Astrocyte (in vitro differentiated cells and primary cell): ENCODE data around the gene SLC37A4.

Source experiments
- EZH2 ChIP-seq: IDR thresholded peaks from 2 replicates; pipeline ENCODE4 v1.6.1; 2012; ENCODE audit warnings: mild to moderate bottlenecking, low read length, inconsistent platforms; ENCODE audit not compliant: insufficient read depth
- TF ChIP-seq, protein P1 (sequence below): IDR thresholded peaks from 2 replicates; pipeline ENCODE4 v1.5.1; 2011; ENCODE audit warnings: low read depth, mild to moderate bottlenecking, inconsistent platforms, low read length, moderate library complexity; ENCODE audit not compliant: insufficient read depth

DNA sequence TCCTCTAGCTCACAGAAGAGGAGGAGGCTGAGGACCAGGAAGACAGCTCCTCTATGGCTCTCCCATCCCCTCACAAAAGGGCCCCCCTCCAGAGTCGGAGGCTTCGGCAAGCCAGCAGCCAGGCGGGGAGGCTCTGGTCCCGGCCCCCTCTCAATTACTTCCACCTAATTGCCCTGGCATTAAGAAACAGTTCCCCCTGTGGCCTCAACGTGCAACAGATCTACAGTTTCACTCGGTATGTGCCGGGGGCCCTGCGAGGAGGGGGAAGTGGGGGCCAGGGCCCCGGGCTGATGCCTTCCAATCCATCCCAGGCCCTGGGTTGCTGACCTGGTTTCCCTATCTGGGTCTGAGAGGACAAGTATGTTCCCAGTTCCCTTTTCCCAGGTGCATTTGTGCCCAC, 51.2 kb downstream of the SLC37A4 start:
- TF ChIP-seq, protein P1, sequence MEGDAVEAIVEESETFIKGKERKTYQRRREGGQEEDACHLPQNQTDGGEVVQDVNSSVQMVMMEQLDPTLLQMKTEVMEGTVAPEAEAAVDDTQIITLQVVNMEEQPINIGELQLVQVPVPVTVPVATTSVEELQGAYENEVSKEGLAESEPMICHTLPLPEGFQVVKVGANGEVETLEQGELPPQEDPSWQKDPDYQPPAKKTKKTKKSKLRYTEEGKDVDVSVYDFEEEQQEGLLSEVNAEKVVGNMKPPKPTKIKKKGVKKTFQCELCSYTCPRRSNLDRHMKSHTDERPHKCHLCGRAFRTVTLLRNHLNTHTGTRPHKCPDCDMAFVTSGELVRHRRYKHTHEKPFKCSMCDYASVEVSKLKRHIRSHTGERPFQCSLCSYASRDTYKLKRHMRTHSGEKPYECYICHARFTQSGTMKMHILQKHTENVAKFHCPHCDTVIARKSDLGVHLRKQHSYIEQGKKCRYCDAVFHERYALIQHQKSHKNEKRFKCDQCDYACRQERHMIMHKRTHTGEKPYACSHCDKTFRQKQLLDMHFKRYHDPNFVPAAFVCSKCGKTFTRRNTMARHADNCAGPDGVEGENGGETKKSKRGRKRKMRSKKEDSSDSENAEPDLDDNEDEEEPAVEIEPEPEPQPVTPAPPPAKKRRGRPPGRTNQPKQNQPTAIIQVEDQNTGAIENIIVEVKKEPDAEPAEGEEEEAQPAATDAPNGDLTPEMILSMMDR, result no peak
- TF ChIP-seq EZH2, result no peak
